RPMI8226 (cell line): Measurements from ENCODE around the gene CWC27.
"Not testable (repeated sequence)": the region's sequence is repeated elsewhere in the genome, so short reads cannot be mapped to it uniquely, and the experiment has no call there.

Experiments used
- DNase-seq: peaks from one replicate; pipeline ENCODE4 v3.0.0-alpha.2; 2015

CWC27 gene

DNA sequence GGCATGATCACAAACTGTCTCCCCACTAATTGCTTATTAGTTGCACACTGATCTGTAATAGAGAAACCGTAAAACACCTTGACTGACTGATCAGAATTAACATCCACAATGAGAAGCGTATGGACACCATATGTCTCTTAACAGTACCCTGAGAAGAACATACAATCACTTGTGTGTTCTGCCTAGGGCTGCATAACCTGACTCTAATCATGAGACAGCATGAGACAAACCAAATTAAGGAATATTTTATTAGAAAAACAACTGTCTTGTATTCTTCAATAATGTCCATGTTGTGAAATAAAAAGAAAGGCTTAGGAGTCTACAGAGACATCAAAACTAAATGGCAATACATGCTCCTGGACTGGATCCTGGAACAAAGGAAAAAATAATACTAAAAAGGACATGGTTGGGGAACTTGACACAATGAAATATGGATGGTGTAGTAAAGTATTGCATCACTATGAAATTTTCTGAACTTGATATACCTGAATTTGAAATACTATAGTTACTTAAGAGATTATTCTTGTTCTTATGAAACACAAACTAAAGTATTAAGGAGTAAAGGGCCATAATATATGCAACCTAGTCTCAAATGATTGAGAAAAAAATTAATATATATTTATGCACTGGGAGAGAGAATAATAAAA is 162.1 kb downstream of the CWC27 start:
- DNase-seq: no peak

- DNase-seq: not testable (repeated sequence)
These were observed 170.7 kb downstream of the CWC27 start for GRCh38 chr5:64939422-64939771.

DNA sequence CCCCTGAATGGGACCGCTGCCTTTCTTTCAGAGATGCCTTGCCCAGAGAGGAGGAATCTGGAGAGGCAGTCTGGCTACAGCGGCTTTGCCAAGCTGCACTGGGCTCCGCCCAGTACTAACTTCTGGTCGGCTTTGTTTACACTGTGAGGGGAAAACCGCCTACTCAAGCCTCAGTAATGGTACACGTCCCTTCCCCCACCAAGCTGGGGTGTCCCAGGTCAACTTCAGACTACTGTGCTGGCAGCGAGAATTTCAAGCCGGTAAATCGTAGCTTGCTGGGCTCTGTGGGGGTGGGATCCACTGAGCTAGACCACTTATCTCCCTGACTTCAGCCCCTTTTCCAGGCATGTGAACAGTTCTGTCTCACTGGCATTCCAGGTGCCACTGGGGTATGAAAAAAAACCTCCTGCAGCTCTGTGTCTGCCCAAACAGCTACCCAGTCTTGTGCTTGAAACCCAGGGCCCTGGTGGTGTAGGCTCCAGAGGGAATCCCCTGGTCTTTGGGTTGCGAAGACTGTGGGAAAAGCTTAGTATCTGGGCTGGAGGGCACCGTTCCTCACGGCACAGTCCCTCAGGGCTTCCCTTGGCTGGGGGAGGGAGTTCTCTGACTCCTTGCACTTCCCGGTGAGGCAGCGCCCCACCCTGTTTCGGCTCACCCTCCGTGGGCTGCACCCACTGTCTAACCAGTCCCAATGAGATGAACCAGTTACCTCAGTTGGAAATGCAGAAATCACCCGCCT is 171.2 kb downstream of the CWC27 start:
- DNase-seq: no peak

- no peak for DNase-seq
These were observed 173.7 kb downstream of the CWC27 start for GRCh38 chr5:64942460-64942859.

GRCh38 chr5:64944868-64945267 is 176.1 kb downstream of the CWC27 start:
- DNase-seq: no peak

- no peak for DNase-seq
These were observed 178.3 kb downstream of the CWC27 start for GRCh38 chr5:64947031-64947430.

GRCh38 chr5:64947801-64948200 is 179.1 kb downstream of the CWC27 start:
- no peak for DNase-seq

DNA sequence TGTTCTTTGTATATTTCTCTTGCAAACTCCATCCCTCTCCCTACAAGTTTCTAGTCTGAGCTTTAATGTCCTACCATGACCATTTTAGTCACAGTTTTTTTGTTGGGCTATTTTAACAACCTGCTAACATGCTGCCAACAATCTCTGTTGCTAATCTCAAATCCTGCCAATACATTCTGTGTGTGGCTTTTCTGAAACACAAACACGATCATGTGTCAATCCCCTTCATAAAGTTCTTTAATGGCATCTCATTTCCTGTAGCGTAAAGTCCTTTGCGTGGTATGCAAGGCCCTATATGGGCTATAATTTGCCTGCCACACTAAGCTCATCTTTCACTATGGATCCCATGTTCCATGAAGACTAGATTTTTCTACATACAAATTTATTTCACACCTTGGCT is 180.6 kb downstream of the CWC27 start:
- no peak for DNase-seq

- no peak for DNase-seq
These were observed 184.4 kb downstream of the CWC27 start for GRCh38 chr5:64952951-64953673.

GRCh38 chr5:64954518-64954917 is 185.8 kb downstream of the CWC27 start:
- no peak for DNase-seq

- peak; percentile 38 for DNase-seq
These were observed 190.1 kb downstream of the CWC27 start for GRCh38 chr5:64958757-64959391.

DNA sequence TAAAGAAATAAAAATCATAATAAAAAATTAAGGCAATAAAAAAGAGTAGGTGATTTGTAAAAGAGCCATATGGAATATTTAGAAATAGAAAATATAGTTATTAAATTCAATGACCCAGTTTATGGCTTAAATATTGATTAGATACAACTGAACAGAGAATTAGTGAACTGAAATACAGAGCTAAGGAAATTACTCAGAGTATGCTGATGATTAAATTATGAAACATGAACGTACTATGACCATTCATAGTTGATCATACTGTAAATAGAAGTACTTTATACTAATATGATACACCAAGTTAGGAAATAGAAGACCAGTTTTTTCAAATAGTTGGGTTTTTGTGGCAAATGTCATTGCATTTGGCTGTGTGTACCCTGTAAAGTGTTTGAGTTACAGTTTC is 194.5 kb downstream of the CWC27 start:
- DNase-seq: no peak

GRCh38 chr5:64968591-64969110 is 199.9 kb downstream of the CWC27 start:
- no peak for DNase-seq

GRCh38 chr5:64969578-64969977 is 200.8 kb downstream of the CWC27 start:
- DNase-seq: no peak

DNA sequence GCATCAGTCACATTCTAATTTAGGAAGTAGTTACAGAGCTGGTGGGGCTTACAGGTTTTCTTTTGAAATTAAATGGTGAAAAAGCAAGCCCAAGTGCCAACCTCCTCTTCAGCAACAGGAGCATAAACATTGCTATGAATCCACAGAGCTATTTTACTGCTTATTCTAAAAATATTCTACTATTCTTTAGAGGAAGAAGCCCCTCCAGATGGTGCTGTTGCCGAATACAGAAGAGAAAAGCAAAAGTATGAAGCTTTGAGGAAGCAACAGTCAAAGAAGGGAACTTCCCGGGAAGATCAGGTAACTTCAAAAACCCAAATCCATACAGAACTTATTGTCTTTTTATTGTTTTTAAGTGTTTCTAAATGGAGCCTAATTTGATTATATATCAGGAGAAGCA is 202.8 kb downstream of the CWC27 start:
- no peak for DNase-seq

- DNase-seq: no peak
These were observed 203.3 kb downstream of the CWC27 start for GRCh38 chr5:64971990-64972389.

DNA sequence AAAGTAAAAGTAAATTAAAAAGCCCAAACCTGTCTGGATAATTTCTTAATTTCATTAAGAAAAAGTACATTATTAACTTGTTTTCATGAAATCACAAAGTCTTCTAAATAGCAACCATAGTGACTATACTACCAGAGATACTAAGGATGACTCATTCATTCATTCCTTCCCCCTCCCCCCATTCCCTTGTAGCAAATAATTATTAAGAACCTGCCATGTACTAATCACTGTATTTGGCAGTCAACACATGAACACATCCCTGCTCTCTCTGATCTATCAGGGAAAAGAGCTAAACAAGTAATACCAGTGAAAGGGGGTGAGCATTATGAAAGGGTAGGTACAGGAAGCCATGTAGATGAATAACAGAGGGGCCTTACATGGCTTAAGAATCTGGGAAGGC is 203.9 kb downstream of the CWC27 start:
- DNase-seq: no peak

DNA sequence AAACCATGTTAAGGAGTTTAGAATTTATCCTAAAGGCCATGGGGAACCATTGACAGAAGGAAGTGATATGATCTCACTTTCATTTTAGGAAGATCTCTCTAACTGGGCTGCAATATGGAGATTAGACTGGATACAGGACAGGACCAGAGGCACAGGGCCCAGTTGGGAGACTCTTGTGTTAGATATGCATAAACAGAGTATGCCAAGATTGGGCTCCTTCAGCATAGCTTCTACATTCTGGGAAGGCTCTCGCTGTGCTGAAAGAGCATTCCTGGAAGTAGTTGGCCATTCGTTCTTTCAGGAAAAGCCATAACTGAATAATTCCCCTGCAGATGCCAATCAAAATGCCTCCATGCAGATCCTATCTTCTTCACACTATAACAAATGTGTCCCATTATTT is 204.5 kb downstream of the CWC27 start:
- no peak for DNase-seq

- DNase-seq: no peak
These were observed 209.0 kb downstream of the CWC27 start for GRCh38 chr5:64977779-64978178.

DNA sequence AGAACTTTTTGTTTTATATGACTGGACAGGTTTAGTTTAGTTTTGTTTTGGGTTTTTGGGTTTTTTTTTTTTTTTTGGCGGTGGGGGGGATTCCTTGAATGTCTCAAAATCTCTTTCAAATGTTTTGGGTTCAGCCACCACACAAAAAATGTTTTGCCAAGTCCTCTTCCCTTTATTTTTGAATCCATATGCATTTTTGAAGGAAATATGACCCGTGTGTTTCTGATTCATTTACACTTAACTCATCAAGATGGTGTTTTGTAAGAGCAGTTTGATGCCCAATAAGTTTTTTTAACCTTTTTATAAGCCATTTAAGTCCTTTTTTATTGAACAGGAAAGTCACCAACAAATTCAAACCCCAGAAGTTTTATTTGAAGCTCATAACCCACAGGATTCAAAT is 209.8 kb downstream of the CWC27 start:
- no peak for DNase-seq

- no peak for DNase-seq
These were observed 210.8 kb downstream of the CWC27 start for GRCh38 chr5:64979531-64979930.

GRCh38 chr5:64980176-64980575 is 211.4 kb downstream of the CWC27 start:
- no peak for DNase-seq

DNA sequence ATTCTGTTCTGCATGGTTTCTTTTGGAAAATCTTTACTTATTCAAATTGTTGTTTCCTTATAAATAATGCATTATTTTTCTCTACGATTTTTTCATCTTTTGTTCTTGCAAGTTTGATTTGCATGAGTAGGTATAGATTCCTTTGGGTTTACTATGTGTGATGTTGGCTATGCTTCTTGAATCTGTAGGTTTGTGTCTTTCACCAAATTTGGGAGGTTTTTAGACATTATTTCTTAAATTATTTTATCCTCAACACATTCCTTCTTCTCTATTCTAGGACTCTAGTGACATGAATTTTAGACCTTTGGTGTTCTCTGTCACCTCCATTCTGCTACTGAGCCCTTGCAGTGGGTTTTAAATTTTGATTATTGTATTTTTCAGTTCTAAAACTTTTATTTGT is 219.0 kb downstream of the CWC27 start:
- DNase-seq: no peak

- DNase-seq: no peak
These were observed 240.5 kb downstream of the CWC27 start for GRCh38 chr5:65009207-65009606.
